ENCODE measurements around the gene KHSRP. TPM values are rescaled to one million over a fixed set of nuclear protein-coding genes. Genes with fewer than 3 reads are reported as not detected.

KHSRP gene
- total RNA-seq, 4 donors from 2014 or later = 91.2 to 162 (median 118) TPM

GRCh38 chr19:6427131-6427530, 2.5 kb upstream of the KHSRP start:
- Histone ChIP-seq H3K36me3 (no peaks in the 10 kb centered on the region), H3K27me3 (no peaks in the 10 kb centered on the region), H3K27ac (no peak overlapping the region), H3K4me1 (peaks cover 0 to 22% (median 9%) of the 10 kb centered on the region in 4 donors), H3K4me3 (no peak overlapping the region), H3K9me3 (no peaks in the 10 kb centered on the region)
- TF ChIP-seq CTCF (IDR thresholded peaks at IDR 0.05) = no peak
- TF ChIP-seq POLR2A (IDR thresholded peaks at IDR 0.05) = no peak
- DNase-seq = no peak

- Histone ChIP-seq H3K9me3 (no peaks in the 10 kb centered on the region), H3K4me1 (peaks cover 0 to 22% (median 9%) of the 10 kb centered on the region in 4 donors), H3K4me3 (peak overlapping the region; percentile 15 to 47 (median 38)), H3K36me3 (peaks cover 0 to 11% (median 0%) of the 10 kb centered on the region in 3 donors), H3K27me3 (no peaks in the 10 kb centered on the region), H3K27ac (peak overlapping the region; percentile 77 to 82 (median 80))
- no peak for DNase-seq
- no peak for TF ChIP-seq POLR2A (IDR thresholded peaks at IDR 0.05)
- TF ChIP-seq CTCF (IDR thresholded peaks at IDR 0.05) = peak in 3 of 6 experiments; percentile 14 to 39 (median 24)
These were observed 1.4 kb upstream of the KHSRP start for GRCh38 chr19:6425732-6426620.

- H3K9me3 ChIP-seq = no peaks in the 10 kb centered on the region
- peak overlapping the region; percentile 77 to 82 (median 80) for H3K27ac ChIP-seq
- no peaks in the 10 kb centered on the region for H3K27me3 ChIP-seq
- H3K4me1 ChIP-seq = peaks cover 0 to 22% (median 9%) of the 10 kb centered on the region in 4 donors
- DNase-seq = peak; percentile 98 to 100 (median 99)
- TF ChIP-seq POLR2A (IDR thresholded peaks at IDR 0.05) (no peak), CTCF (IDR thresholded peaks at IDR 0.05) (no peak)
- H3K4me3 ChIP-seq = peak overlapping the region; percentile 37 to 95 (median 74)
- peaks cover 0 to 19% (median 0%) of the 10 kb centered on the region in 3 donors for H3K36me3 ChIP-seq
These were observed 524 bp upstream of the KHSRP start for GRCh38 chr19:6424939-6425731.

- TF ChIP-seq POLR2A (IDR thresholded peaks at IDR 0.05) = no peak
- no peak for TF ChIP-seq CTCF (IDR thresholded peaks at IDR 0.05)
- Histone ChIP-seq H3K4me1 (peaks cover 0 to 22% (median 9%) of the 10 kb centered on the region in 4 donors), H3K36me3 (peaks cover 0 to 34% (median 0%) of the 10 kb centered on the region in 3 donors), H3K27ac (peak overlapping the region; percentile 30 to 82 (median 78)), H3K9me3 (no peaks in the 10 kb centered on the region), H3K27me3 (no peaks in the 10 kb centered on the region), H3K4me3 (peak overlapping the region; percentile 65 to 95 (median 84))
- DNase-seq = peak in 1 of 3 donors; percentile 62
These were observed 964 bp downstream of the KHSRP start for GRCh38 chr19:6423499-6424194.
